GM12878 (cell line): ENCODE data around the gene SPATA25. TPM values are rescaled to one million over a fixed set of nuclear protein-coding genes. Genes with fewer than 3 reads are reported as not detected.

Source experiments
- ATAC-seq: fragments of 200-7000 bp; cut with Tn5 transposase; 3 replicates; pipeline ENCODE4 v1.9.1; 2020; ENCODE audit warnings: mild to moderate bottlenecking, moderate library complexity
- BruUV-seq: library from RNA; stranded (reverse); fragments of 400-500 nt; replicated peaks from 2 replicates; lab custom pipeline; 2021; lab: Mats Ljungman, UMichigan
- CTCF ChIA-PET: fragments of 300-600 bp; sonication (Branson Sonifier 250); formaldehyde crosslinking; extraction: SDS; loops from one replicate; lab custom pipeline; 2021; ENCODE audit warnings: inconsistent platforms; lab: Yijun Ruan, JAX
- POLR2A ChIA-PET: fragments of 350-600 bp; formaldehyde crosslinking; extraction: SDS; loops from one replicate; lab custom pipeline; 2021; ENCODE audit warnings: inconsistent platforms; lab: Charles Lee
- RAD21 ChIA-PET: fragments of 300-600 bp; sonication (Branson Sonifier 250); formaldehyde crosslinking; loops from one replicate; lab custom pipeline; 2023; ENCODE audit warnings: antibody characterized with exemption; ENCODE audit not compliant: unreplicated experiment; lab: Charles Lee
- SMC1A ChIA-PET: fragments of 300-600 bp; sonication (Branson Sonifier 250); formaldehyde crosslinking; loops from one replicate; lab custom pipeline; 2023; ENCODE audit not compliant: unreplicated experiment, uncharacterized antibody; lab: Charles Lee
- DNase-seq: peaks from one replicate; pipeline ENCODE4 v3.0.0-alpha.2; 2011; ENCODE audit warnings: low read depth, low spot score
- FAIRE-seq: peaks from 3 replicates; lab custom pipeline; 2011; peaks lifted over from hg19 to GRCh38; lab: Jason Lieb, UNC
- H2AFZ ChIP-seq: 2 replicates; pipeline ENCODE4 v1.6.0; 2011; ENCODE audit warnings: low read depth, low read length, control low read depth; ENCODE audit not compliant: control insufficient read depth
- H3K27ac ChIP-seq: 2 replicates; pipeline ENCODE4 v1.5.1; 2011; ENCODE audit warnings: control low read depth; ENCODE audit not compliant: control insufficient read depth, insufficient read depth
- H3K27me3 ChIP-seq, 2 experiments: replicated peaks in 1 of 2; 2 replicates each; pipeline versions ENCODE4 v1.6.0 to v1.6.1; 2011; ENCODE audit warnings: low read length in 1 of 2; ENCODE audit not compliant: control insufficient read depth in 2 of 2, insufficient read depth in 2 of 2
- H3K36me3 ChIP-seq, 2 experiments: 2 replicates each; pipeline ENCODE4 v1.5.1; 2011; ENCODE audit warnings: low read length in 1 of 2; ENCODE audit not compliant: control insufficient read depth in 2 of 2, insufficient read depth in 2 of 2
- H3K4me1 ChIP-seq: 2 replicates; pipeline ENCODE4 v1.6.1; 2011; ENCODE audit warnings: mild to moderate bottlenecking, low read length, moderate library complexity, mixed read lengths; ENCODE audit not compliant: control insufficient read depth, insufficient read depth
- H3K4me2 ChIP-seq: 2 replicates; pipeline ENCODE4 v1.6.0; 2011; ENCODE audit warnings: control low read depth; ENCODE audit not compliant: control insufficient read depth, insufficient read depth
- H3K4me3 ChIP-seq: fragments of 200-600 bp; sonication (generic); 2 replicates; pipeline ENCODE4 v1.5.1; 2016
- H3K79me2 ChIP-seq: 2 replicates; pipeline ENCODE4 v1.6.0; 2011; ENCODE audit warnings: low read length; ENCODE audit not compliant: control insufficient read depth, insufficient read depth
- H3K9ac ChIP-seq: 2 replicates; pipeline ENCODE4 v1.8.0; 2011; ENCODE audit warnings: low read length, control low read depth, mixed read lengths; ENCODE audit not compliant: control insufficient read depth, insufficient read depth
- H3K9me3 ChIP-seq: replicated peaks from 3 replicates; pipeline ENCODE4 v1.5.1; 2011; ENCODE audit warnings: mild to moderate bottlenecking, low read length; ENCODE audit not compliant: control insufficient read depth, insufficient read depth
- H4K20me1 ChIP-seq: 2 replicates; pipeline ENCODE4 v1.6.0; 2011; ENCODE audit not compliant: control insufficient read depth, insufficient read depth
- CBX5 ChIP-seq: sonication (generic); IDR thresholded peaks from 2 replicates; pipeline ENCODE4 v1.6.1; 2016; ENCODE audit warnings: low read depth, moderate library complexity, mild to moderate bottlenecking, inconsistent platforms
- FOXM1 ChIP-seq: IDR thresholded peaks from 2 replicates; pipeline ENCODE4 v1.6.1; 2012; ENCODE audit warnings: low read depth, mild to moderate bottlenecking, inconsistent platforms, low read length, moderate library complexity
- HDAC6 ChIP-seq: fragments of 200-600 bp; sonication (generic); IDR thresholded peaks from one replicate; pipeline ENCODE4 v1.8.0; 2017; ENCODE audit warnings: antibody characterized with exemption; ENCODE audit not compliant: unreplicated experiment
- IRF3 ChIP-seq: fragments of 450-650 bp; IDR thresholded peaks from 2 replicates; pipeline ENCODE4 v1.6.1; 2014; ENCODE audit warnings: mild to moderate bottlenecking
- JUND ChIP-seq: IDR thresholded peaks from 2 replicates; pipeline ENCODE4 v1.6.1; 2012; ENCODE audit warnings: low read depth, mild to moderate bottlenecking, low read length, improper control_type of control experiment, moderate library complexity
- KLF5 ChIP-seq: fragments of 450-650 bp; IDR thresholded peaks from 2 replicates; pipeline ENCODE4 v1.6.1; 2014; ENCODE audit warnings: mild to moderate bottlenecking; ENCODE audit not compliant: partially characterized antibody
- LARP7 ChIP-seq: fragments of 450-650 bp; IDR thresholded peaks from 2 replicates; pipeline ENCODE4 v1.6.1; 2017; ENCODE audit warnings: mild to moderate bottlenecking
- MYC ChIP-seq: IDR thresholded peaks from 2 replicates; pipeline ENCODE4 v1.6.1; 2011; ENCODE audit warnings: mild to moderate bottlenecking, low read length, moderate library complexity, inconsistent platforms; ENCODE audit not compliant: insufficient read depth, insufficient replicate concordance, insufficient read length, severe bottlenecking
- NFXL1 ChIP-seq: fragments of 450-650 bp; IDR thresholded peaks from 2 replicates; pipeline ENCODE4 v1.6.1; 2017; ENCODE audit warnings: antibody characterized with exemption, mild to moderate bottlenecking, borderline replicate concordance
- POLR2AphosphoS2 ChIP-seq: IDR thresholded peaks from 2 replicates; pipeline ENCODE4 v1.6.1; 2011; ENCODE audit warnings: low read depth, mild to moderate bottlenecking, low read length, improper control_type of control experiment, moderate library complexity
- POLR2AphosphoS5 ChIP-seq: IDR thresholded peaks from 2 replicates; pipeline ENCODE4 v1.6.1; 2011; ENCODE audit warnings: mild to moderate bottlenecking, low read length, inconsistent platforms
- RFX5 ChIP-seq: IDR thresholded peaks from 2 replicates; pipeline ENCODE4 v1.6.1; 2011; ENCODE audit warnings: low read depth, low read length, improper control_type of control experiment
- RUNX3 ChIP-seq: IDR thresholded peaks from 2 replicates; pipeline ENCODE4 v1.6.1; 2012; ENCODE audit warnings: low read length, inconsistent platforms
- SRF ChIP-seq, 2 experiments: IDR thresholded peaks; 2 replicates each; pipeline ENCODE4 v1.6.1; 2011; ENCODE audit warnings: low read depth in 2 of 2, low read length in 2 of 2, mild to moderate bottlenecking in 1 of 2, moderate library complexity in 1 of 2
- TARDBP ChIP-seq: IDR thresholded peaks from 2 replicates; pipeline ENCODE4 v1.6.1; 2016; ENCODE audit warnings: borderline replicate concordance
- WGBS: methylation state at CpG from one replicate; pipeline ENCODE4 v1.1.6; 2016; ENCODE audit warnings: low lambda C conversion rate; ENCODE audit not compliant: insufficient replicate concordance, insufficient coverage; ENCODE audit errors: missing lambda C conversion rate; 5-methylcytosine and 5-hydroxymethylcytosine counted together
- in situ Hi-C: fragments of 300-500 bp; cut with MboI; formaldehyde crosslinking; loops from 9 replicates; pipeline ENCODE4 v1.14.3; 2018; ENCODE audit warnings: mixed read lengths
- intact Hi-C: fragments of 100-400 bp; cut with micrococcal nuclease; formaldehyde crosslinking; loops from one replicate; pipeline ENCODE4 v1.14.2; 2022; ENCODE audit not compliant: unreplicated experiment
- polyA plus RNA-seq, 11 experiments: library from polyadenylated mRNA; depleted of rRNA in 4 of 11; unstranded in 6 of 11; stranded (reverse) in 5 of 11; fragments of >200 nt; fragmentation: Nextera tagmentation in 4 of 11; fragmentation: Illumina TruSeq in 1 of 11; extraction: Ambion mirVana in 4 of 11; extraction: Trizol in 1 of 11; gene quantifications; 1 replicate in 1 of 11; 2 replicates in 10 of 11; pipeline versions ENCODE4 v1.2.1 to v1.2.3, GENCODE V29; 2011 to 2016; ENCODE audit warnings: inconsistent platforms in 2 of 11, missing spikeins in 2 of 11, low read depth in 1 of 11
- total RNA-seq, 4 experiments: library from RNA; depleted of rRNA in 3 of 4; stranded (reverse); fragments of >200 nt in 3 of 4; fragmentation: Illumina TruSeq in 1 of 4; extraction: Trizol in 1 of 4; gene quantifications; 2 replicates each; pipeline versions ENCODE4 v1.2.1 to v1.2.3, GENCODE V29; 2013 to 2021
- TF ChIP-seq, protein P1 (sequence below): IDR thresholded peaks from 2 replicates; pipeline ENCODE4 v1.6.1; 2011; ENCODE audit warnings: mild to moderate bottlenecking, low read depth, low read length, moderate library complexity; ENCODE audit not compliant: insufficient replicate concordance
- TF ChIP-seq, protein P2 (sequence below): fragments of 450-650 bp; IDR thresholded peaks from 2 replicates; pipeline ENCODE4 v1.6.1; 2017; ENCODE audit warnings: antibody characterized with exemption, mild to moderate bottlenecking, moderate library complexity

SPATA25 gene
- total and polyA plus RNA-seq, 10 of the 15 experiments (the other 5 are each of a cell fraction or from before 2014, with no cell fraction given), result 0.28 to 2.9 (median 1.3) TPM; not detected in 3

- ChIA-PET POLR2A (interaction anchor here (0.6 to 2.9 kb wide), 37 partner anchors 8 to 1057 kb away, joined by 3 to 50 read pairs (median 5); partner anchors contain the start of genes ACOT8, CTSA, NEURL2 and PLTP), SMC1A (interaction anchor here (1.0 to 4.1 kb wide), 12 partner anchors 12 to 136 kb away, joined by 3 to 33 read pairs (median 5); partner anchors contain the start of genes ACOT8, CTSA, NEURL2 and SNX21), CTCF (interaction anchor here (0.7 to 6.5 kb wide), 14 partner anchors 15 to 135 kb away, joined by 3 to 79 read pairs (median 4); partner anchors contain the start of gene ZSWIM1), RAD21 (interaction anchor here (1.0 to 5.5 kb wide), 12 partner anchors 12 to 122 kb away, joined by 3 to 66 read pairs (median 7); partner anchors contain the start of gene ZSWIM1)
- DNase-seq (peak; percentile 93), FAIRE-seq (peak; percentile 96), ATAC-seq (peak; percentile 87)
- no TSS peak for BruUV-seq
- Histone ChIP-seq H2AFZ (peak within 1 kb of the TSS; percentile 91), H3K4me2 (peak within 1 kb of the TSS; percentile 93), H3K79me2 (peaks cover 23% of the 10 kb centered on the region), H3K4me3 (peak within 1 kb of the TSS; percentile 81), H3K9ac (peak within 1 kb of the TSS; percentile 97), H3K36me3 (peaks cover 10 to 12% of the 10 kb centered on the region in 2 experiments; a peak in 3 of 4 replicates), H3K9me3 (no peaks in the 10 kb centered on the region), H3K27ac (peak within 1 kb of the TSS; percentile 97), H3K27me3 (no peaks in the 10 kb centered on the region), H4K20me1 (no peaks in the 10 kb centered on the region), H3K4me1 (peaks cover 5% of the 10 kb centered on the region; the same call in 1 of the 2 replicates)
- in situ Hi-C loops (no loop called here), intact Hi-C loops (loop anchor here (1.0 to 2.0 kb wide), 3 partner anchors 36 to 78 kb away; partner anchors contain the start of genes ACOT8, CTSA, NEURL2 and ZSWIM3)
- 1% methylated on average over 60 of the region's 102 CpGs for WGBS
- TF ChIP-seq KLF5, result peak; percentile 51
- peak; percentile 100 for TF ChIP-seq LARP7
- TF ChIP-seq CBX5, result no peak
- TF ChIP-seq, protein P1, sequence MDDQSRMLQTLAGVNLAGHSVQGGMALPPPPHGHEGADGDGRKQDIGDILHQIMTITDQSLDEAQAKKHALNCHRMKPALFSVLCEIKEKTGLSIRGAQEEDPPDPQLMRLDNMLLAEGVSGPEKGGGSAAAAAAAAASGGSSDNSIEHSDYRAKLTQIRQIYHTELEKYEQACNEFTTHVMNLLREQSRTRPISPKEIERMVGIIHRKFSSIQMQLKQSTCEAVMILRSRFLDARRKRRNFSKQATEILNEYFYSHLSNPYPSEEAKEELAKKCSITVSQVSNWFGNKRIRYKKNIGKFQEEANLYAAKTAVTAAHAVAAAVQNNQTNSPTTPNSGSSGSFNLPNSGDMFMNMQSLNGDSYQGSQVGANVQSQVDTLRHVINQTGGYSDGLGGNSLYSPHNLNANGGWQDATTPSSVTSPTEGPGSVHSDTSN, result no peak
- 0 out of 2 replicates have a peak, but pooled peaks have one; percentile 43 for TF ChIP-seq TARDBP
- TF ChIP-seq RFX5, result no peak
- 0 out of 2 replicates have a peak, but pooled peaks have one; percentile 50 for TF ChIP-seq IRF3
- no peak for TF ChIP-seq MYC
- TF ChIP-seq JUND, result 0 out of 2 replicates have a peak, but pooled peaks have one; percentile 2
- peak; percentile 46 for TF ChIP-seq RUNX3
- TF ChIP-seq, protein P2, sequence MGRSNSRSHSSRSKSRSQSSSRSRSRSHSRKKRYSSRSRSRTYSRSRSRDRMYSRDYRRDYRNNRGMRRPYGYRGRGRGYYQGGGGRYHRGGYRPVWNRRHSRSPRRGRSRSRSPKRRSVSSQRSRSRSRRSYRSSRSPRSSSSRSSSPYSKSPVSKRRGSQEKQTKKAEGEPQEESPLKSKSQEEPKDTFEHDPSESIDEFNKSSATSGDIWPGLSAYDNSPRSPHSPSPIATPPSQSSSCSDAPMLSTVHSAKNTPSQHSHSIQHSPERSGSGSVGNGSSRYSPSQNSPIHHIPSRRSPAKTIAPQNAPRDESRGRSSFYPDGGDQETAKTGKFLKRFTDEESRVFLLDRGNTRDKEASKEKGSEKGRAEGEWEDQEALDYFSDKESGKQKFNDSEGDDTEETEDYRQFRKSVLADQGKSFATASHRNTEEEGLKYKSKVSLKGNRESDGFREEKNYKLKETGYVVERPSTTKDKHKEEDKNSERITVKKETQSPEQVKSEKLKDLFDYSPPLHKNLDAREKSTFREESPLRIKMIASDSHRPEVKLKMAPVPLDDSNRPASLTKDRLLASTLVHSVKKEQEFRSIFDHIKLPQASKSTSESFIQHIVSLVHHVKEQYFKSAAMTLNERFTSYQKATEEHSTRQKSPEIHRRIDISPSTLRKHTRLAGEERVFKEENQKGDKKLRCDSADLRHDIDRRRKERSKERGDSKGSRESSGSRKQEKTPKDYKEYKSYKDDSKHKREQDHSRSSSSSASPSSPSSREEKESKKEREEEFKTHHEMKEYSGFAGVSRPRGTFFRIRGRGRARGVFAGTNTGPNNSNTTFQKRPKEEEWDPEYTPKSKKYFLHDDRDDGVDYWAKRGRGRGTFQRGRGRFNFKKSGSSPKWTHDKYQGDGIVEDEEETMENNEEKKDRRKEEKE, result no peak
- no peak for TF ChIP-seq NFXL1
- TF ChIP-seq FOXM1, result no peak
- peak; percentile 96 for TF ChIP-seq POLR2AphosphoS5
- TF ChIP-seq SRF (IDR thresholded peaks at IDR 0.05; ENCODE audit: low read depth in 2 of 2, low read length in 2 of 2), result no peak
- TF ChIP-seq HDAC6, result peak; percentile 59
- TF ChIP-seq POLR2AphosphoS2, result no peak; the same call in 1 of the 2 replicates
Observed at GRCh38 chr20:45934586-45935415, 47.4 kb upstream of the SPATA25 start, which contains the start of gene PCIF1. TSS of gene PCIF1 (plus strand) at chr20:45934683. CDS start at chr20:45939000, 4,317 bp downstream.
